PFSK-1 (cell line): Measurements from ENCODE around the gene LRRC28.

Source experiments
- POLR2AphosphoS5 ChIP-seq: IDR thresholded peaks from 2 replicates; pipeline ENCODE4 v1.6.1; 2012; ENCODE audit warnings: low read depth, mild to moderate bottlenecking, control low read depth, low read length, moderate library complexity
- REST ChIP-seq, 2 experiments: IDR thresholded peaks; 2 replicates each; pipeline versions ENCODE4 v1.6.1 to v1.8.0; 2011 to 2012; ENCODE audit warnings: low read depth in 2 of 2, low read length in 2 of 2, control low read depth in 1 of 2, inconsistent platforms in 1 of 2, mild to moderate bottlenecking in 1 of 2, moderate library complexity in 1 of 2; ENCODE audit not compliant: insufficient read depth in 1 of 2

GRCh38 chr15:99440029-99440428, 188.7 kb downstream of the LRRC28 start:
- TF ChIP-seq POLR2AphosphoS5 (no peak), REST (IDR thresholded peaks at IDR 0.05; ENCODE audit: insufficient read depth in 1 of 2, low read depth in 2 of 2, low read length in 2 of 2) (no peak)
